Activated T-helper 17 cell treated with anti-CD3 and anti-CD28 coated beads, Interleukin-2, amount 50 U/mL, for 72 hours (primary cell): Measurements from ENCODE around the gene CEMIP2. TPM values are rescaled to one million over a fixed set of nuclear protein-coding genes. Genes with fewer than 3 reads are reported as not detected.
A peak's percentile ranks its signal among the peaks of the same experiment; 100 is the strongest.
"Not testable (repeated sequence)": the region's sequence is repeated elsewhere in the genome, so short reads cannot be mapped to it uniquely, and the experiment has no call there.

ENCODE experiments used
- ATAC-seq: fragments of 150-1000 bp; cut with Tn5 transposase; replicated peaks from 2 replicates; pipeline ENCODE4 v1.10.0; 2021; ENCODE audit warnings: mild to moderate bottlenecking, moderate library complexity
- H3K27ac Mint-ChIP-seq: one replicate; pipeline ENCODE4 v1.8.0; 2022; ENCODE audit warnings: mixed read lengths
- H3K27me3 Mint-ChIP-seq: one replicate; pipeline ENCODE4 v1.8.0; 2022; ENCODE audit warnings: mixed read lengths
- H3K36me3 Mint-ChIP-seq: one replicate; pipeline ENCODE4 v1.8.0; 2022; ENCODE audit warnings: low read depth, mild to moderate bottlenecking, mixed read lengths
- H3K4me1 Mint-ChIP-seq: one replicate; pipeline ENCODE4 v1.8.0; 2022; ENCODE audit warnings: mixed read lengths
- H3K4me3 Mint-ChIP-seq: one replicate; pipeline ENCODE4 v1.8.0; 2022; ENCODE audit warnings: mild to moderate bottlenecking, mixed read lengths
- H3K9me3 Mint-ChIP-seq: one replicate; pipeline ENCODE4 v1.8.0; 2022; ENCODE audit warnings: mixed read lengths
- total RNA-seq, 2 donors: library from RNA; stranded (reverse); gene quantifications; one replicate each; pipeline ENCODE4 v1.2.3, GENCODE V29; 2022

Gene CEMIP2
- total RNA-seq = 10 to 100 TPM; 75.3 to 89.1 TPM

GRCh38 chr9:71768388-71769174 is at the start of gene CEMIP2:
Gene CEMIP2, minus strand, starts transcription at chr9:71768513. Its CDS starts 18,140 bp downstream, at chr9:71750373.
- ATAC-seq = peak; percentile 80
- Mint-ChIP-seq H3K4me1 (peaks cover 25% of the 10 kb centered on the region), H3K27ac (peak within 1 kb of the TSS; percentile 99), H3K4me3 (peak within 1 kb of the TSS; percentile 91), H3K27me3 (no peaks in the 10 kb centered on the region), H3K36me3 (peaks cover 37% of the 10 kb centered on the region), H3K9me3 (no peaks in the 10 kb centered on the region)

- no peaks in the 10 kb centered on the region for H3K27me3 Mint-ChIP-seq
- no peak overlapping the region for H3K27ac Mint-ChIP-seq
- no peak overlapping the region for H3K4me3 Mint-ChIP-seq
- no peaks in the 10 kb centered on the region for H3K36me3 Mint-ChIP-seq
- ATAC-seq = no peak
- H3K4me1 Mint-ChIP-seq = no peaks in the 10 kb centered on the region
- H3K9me3 Mint-ChIP-seq = no peaks in the 10 kb centered on the region
Observed at GRCh38 chr9:71816916-71817451, 48.7 kb upstream of the CEMIP2 start.

- Mint-ChIP-seq H3K36me3 (no peaks in the 10 kb centered on the region), H3K4me1 (no peaks in the 10 kb centered on the region), H3K4me3 (no peak overlapping the region), H3K27me3 (no peaks in the 10 kb centered on the region), H3K27ac (no peak overlapping the region), H3K9me3 (no peaks in the 10 kb centered on the region)
- ATAC-seq = no peak
Observed at GRCh38 chr9:71814815-71815214, 46.5 kb upstream of the CEMIP2 start.

GRCh38 chr9:71814226-71814625 is 45.9 kb upstream of the CEMIP2 start:
- ATAC-seq = no peak

GRCh38 chr9:71812385-71812784 is 44.1 kb upstream of the CEMIP2 start:
- Mint-ChIP-seq H3K27me3 (no peaks in the 10 kb centered on the region), H3K9me3 (no peaks in the 10 kb centered on the region), H3K4me1 (no peaks in the 10 kb centered on the region), H3K27ac (no peak overlapping the region), H3K36me3 (no peaks in the 10 kb centered on the region), H3K4me3 (no peak overlapping the region)
- no peak for ATAC-seq

More at GRCh38 chr9:71814226-71814625, 45.9 kb upstream of the CEMIP2 start:
- Mint-ChIP-seq H3K27ac (no peak overlapping the region), H3K4me3 (no peak overlapping the region), H3K9me3 (no peaks in the 10 kb centered on the region), H3K27me3 (no peaks in the 10 kb centered on the region), H3K4me1 (no peaks in the 10 kb centered on the region), H3K36me3 (no peaks in the 10 kb centered on the region)

- H3K9me3 Mint-ChIP-seq = no peaks in the 10 kb centered on the region
- no peak overlapping the region for H3K4me3 Mint-ChIP-seq
- no peaks in the 10 kb centered on the region for H3K27me3 Mint-ChIP-seq
- no peaks in the 10 kb centered on the region for H3K4me1 Mint-ChIP-seq
- no peak overlapping the region for H3K27ac Mint-ChIP-seq
- no peak for ATAC-seq
- H3K36me3 Mint-ChIP-seq = no peaks in the 10 kb centered on the region
Observed at GRCh38 chr9:71808068-71808467, 39.8 kb upstream of the CEMIP2 start.

- Mint-ChIP-seq H3K36me3 (no peaks in the 10 kb centered on the region), H3K4me1 (no peaks in the 10 kb centered on the region), H3K27me3 (no peaks in the 10 kb centered on the region), H3K27ac (peak overlapping the region; percentile 6), H3K9me3 (no peaks in the 10 kb centered on the region), H3K4me3 (no peak overlapping the region)
- peak; percentile 94 for ATAC-seq
Observed at GRCh38 chr9:71806901-71807307, 38.6 kb upstream of the CEMIP2 start.

- H3K27me3 Mint-ChIP-seq, H3K4me1 Mint-ChIP-seq, H3K27ac Mint-ChIP-seq, H3K36me3 Mint-ChIP-seq, H3K9me3 Mint-ChIP-seq, H3K4me3 Mint-ChIP-seq, ATAC-seq: not testable (repeated sequence)
Observed at GRCh38 chr9:71805096-71805495, 36.8 kb upstream of the CEMIP2 start.

GRCh38 chr9:71801826-71802225 is 33.5 kb upstream of the CEMIP2 start:
- Mint-ChIP-seq H3K27ac (no peak overlapping the region), H3K4me3 (no peak overlapping the region), H3K27me3 (no peaks in the 10 kb centered on the region), H3K4me1 (no peaks in the 10 kb centered on the region), H3K9me3 (no peaks in the 10 kb centered on the region), H3K36me3 (no peaks in the 10 kb centered on the region)
- ATAC-seq = peak; percentile 14

GRCh38 chr9:71797266-71797665 is 29.0 kb upstream of the CEMIP2 start:
- no peaks in the 10 kb centered on the region for H3K36me3 Mint-ChIP-seq
- H3K27ac Mint-ChIP-seq = no peak overlapping the region
- no peaks in the 10 kb centered on the region for H3K27me3 Mint-ChIP-seq
- no peak for ATAC-seq
- no peak overlapping the region for H3K4me3 Mint-ChIP-seq
- H3K4me1 Mint-ChIP-seq = peaks cover 26% of the 10 kb centered on the region
- H3K9me3 Mint-ChIP-seq = no peaks in the 10 kb centered on the region

GRCh38 chr9:71796100-71796767 is 27.9 kb upstream of the CEMIP2 start:
- Mint-ChIP-seq H3K27ac (no peak overlapping the region), H3K4me1 (peaks cover 31% of the 10 kb centered on the region), H3K4me3 (no peak overlapping the region), H3K9me3 (no peaks in the 10 kb centered on the region), H3K27me3 (no peaks in the 10 kb centered on the region), H3K36me3 (no peaks in the 10 kb centered on the region)
- ATAC-seq = peak; percentile 68

- peak; percentile 58 for ATAC-seq
- no peaks in the 10 kb centered on the region for H3K36me3 Mint-ChIP-seq
- peaks cover 31% of the 10 kb centered on the region for H3K4me1 Mint-ChIP-seq
- no peaks in the 10 kb centered on the region for H3K27me3 Mint-ChIP-seq
- peak overlapping the region; percentile 46 for H3K27ac Mint-ChIP-seq
- H3K4me3 Mint-ChIP-seq = peak overlapping the region; percentile 43
- no peaks in the 10 kb centered on the region for H3K9me3 Mint-ChIP-seq
Observed at GRCh38 chr9:71795097-71795813, 26.9 kb upstream of the CEMIP2 start.

- Mint-ChIP-seq H3K4me3 (peak overlapping the region; percentile 19), H3K36me3 (no peaks in the 10 kb centered on the region), H3K27ac (peak overlapping the region; percentile 65), H3K27me3 (no peaks in the 10 kb centered on the region), H3K9me3 (no peaks in the 10 kb centered on the region), H3K4me1 (peaks cover 31% of the 10 kb centered on the region)
- ATAC-seq = no peak
Observed at GRCh38 chr9:71793386-71794105, 25.2 kb upstream of the CEMIP2 start.

GRCh38 chr9:71791875-71792274 is 23.6 kb upstream of the CEMIP2 start:
- H3K9me3 Mint-ChIP-seq = no peaks in the 10 kb centered on the region
- no peak for ATAC-seq
- no peak overlapping the region for H3K4me3 Mint-ChIP-seq
- H3K27me3 Mint-ChIP-seq = no peaks in the 10 kb centered on the region
- H3K36me3 Mint-ChIP-seq = no peaks in the 10 kb centered on the region
- peaks cover 31% of the 10 kb centered on the region for H3K4me1 Mint-ChIP-seq
- H3K27ac Mint-ChIP-seq = peak overlapping the region; percentile 15
